Measurements from ENCODE around the gene IFT27. TPM values are rescaled to one million over a fixed set of nuclear protein-coding genes. Genes with fewer than 3 reads are reported as not detected.
A peak's percentile ranks its signal among the peaks of the same experiment; 100 is the strongest.

IFT27 gene
- total RNA-seq, 1 experiment from 2014 or later = 8.3 TPM

GRCh38 chr22:36744791-36745190 is 31.1 kb downstream of the IFT27 start:
- POLR2A ChIA-PET = no interaction called here
- Mint-ChIP-seq H3K27ac (ENCODE audit: unreplicated experiment) (no peak overlapping the region), H3K27me3 (ENCODE audit: insufficient read depth, unreplicated experiment) (peaks cover 6% of the 10 kb centered on the region), H3K4me1 (ENCODE audit: low read depth, unreplicated experiment) (no peaks in the 10 kb centered on the region), H3K36me3 (ENCODE audit: insufficient read depth, unreplicated experiment) (no peaks in the 10 kb centered on the region), H3K9me3 (ENCODE audit: unreplicated experiment) (no peaks in the 10 kb centered on the region), H3K4me3 (ENCODE audit: unreplicated experiment) (no peak overlapping the region)
- intact Hi-C loops (cut with micrococcal nuclease; ENCODE audit: unreplicated experiment) = no loop called here
- CTCF ChIA-PET = no interaction called here
- H3K27me3 ChIP-seq (replicated peaks; ENCODE audit: control insufficient read depth, insufficient read depth, low read length) = no peaks in the 10 kb centered on the region
- no peaks in the 10 kb centered on the region for H3K9me3 ChIP-seq
- TF ChIP-seq CTCF (IDR thresholded peaks at IDR 0.05; ENCODE audit: insufficient read depth in 1 of 2, low read depth in 1 of 2, low read length in 1 of 2, severe bottlenecking in 1 of 2, unreplicated experiment in 1 of 2) = no peak
- no peaks in the 10 kb centered on the region for H3K36me3 ChIP-seq (ENCODE audit: control insufficient read depth, insufficient read depth, low read length)
- no peaks in the 10 kb centered on the region for H3K4me1 ChIP-seq
- no TSS peak for BruUV-seq (replicated peaks)
- peak in 1 of 2 experiments; percentile 16 for DNase-seq
- no peak overlapping the region for H3K4me3 ChIP-seq (ENCODE audit: low read depth, low read length)

- no peaks in the 10 kb centered on the region for H3K9me3 ChIP-seq
- H3K27ac Mint-ChIP-seq (ENCODE audit: unreplicated experiment) = no peak overlapping the region
These were observed 31.5 kb downstream of the IFT27 start for GRCh38 chr22:36744413-36744765.

GRCh38 chr22:36743591-36744412 is 32.1 kb downstream of the IFT27 start:
- H3K27ac Mint-ChIP-seq (ENCODE audit: unreplicated experiment) = no peak overlapping the region
- CTCF ChIA-PET = no interaction called here
- Histone ChIP-seq H3K27me3 (replicated peaks; ENCODE audit: control insufficient read depth, insufficient read depth, low read length) (no peaks in the 10 kb centered on the region), H3K9me3 (no peaks in the 10 kb centered on the region), H3K36me3 (ENCODE audit: control insufficient read depth, insufficient read depth, low read length) (no peaks in the 10 kb centered on the region), H3K4me3 (ENCODE audit: low read depth, low read length) (no peak overlapping the region), H3K4me1 (no peaks in the 10 kb centered on the region)
- DNase-seq = peak in 1 of 2 experiments; percentile 19
- peaks cover 8% of the 10 kb centered on the region for H3K27me3 Mint-ChIP-seq (ENCODE audit: insufficient read depth, unreplicated experiment)
- no peak overlapping the region for H3K4me3 Mint-ChIP-seq (ENCODE audit: unreplicated experiment)
- intact Hi-C loops (cut with micrococcal nuclease; ENCODE audit: unreplicated experiment) = no loop called here
- POLR2A ChIA-PET = no interaction called here
- H3K36me3 Mint-ChIP-seq (ENCODE audit: insufficient read depth, unreplicated experiment) = no peaks in the 10 kb centered on the region
- TF ChIP-seq CTCF (IDR thresholded peaks at IDR 0.05; ENCODE audit: insufficient read depth in 1 of 2, low read depth in 1 of 2, low read length in 1 of 2, severe bottlenecking in 1 of 2, unreplicated experiment in 1 of 2) = no peak
- H3K9me3 Mint-ChIP-seq (ENCODE audit: unreplicated experiment) = no peaks in the 10 kb centered on the region
- no peaks in the 10 kb centered on the region for H3K4me1 Mint-ChIP-seq (ENCODE audit: low read depth, unreplicated experiment)
- BruUV-seq (replicated peaks) = no TSS peak

More at GRCh38 chr22:36744413-36744765, 31.5 kb downstream of the IFT27 start:
- TF ChIP-seq CTCF (IDR thresholded peaks at IDR 0.05; ENCODE audit: insufficient read depth in 1 of 2, low read depth in 1 of 2, low read length in 1 of 2, severe bottlenecking in 1 of 2, unreplicated experiment in 1 of 2) = no peak
- no peaks in the 10 kb centered on the region for H3K9me3 Mint-ChIP-seq (ENCODE audit: unreplicated experiment)
- H3K4me1 Mint-ChIP-seq (ENCODE audit: low read depth, unreplicated experiment) = no peaks in the 10 kb centered on the region
- no TSS peak for BruUV-seq (replicated peaks)
- ChIA-PET CTCF (no interaction called here), POLR2A (no interaction called here)
- no peaks in the 10 kb centered on the region for H3K36me3 Mint-ChIP-seq (ENCODE audit: insufficient read depth, unreplicated experiment)
- H3K27me3 Mint-ChIP-seq (ENCODE audit: insufficient read depth, unreplicated experiment) = peaks cover 6% of the 10 kb centered on the region
- Histone ChIP-seq H3K27me3 (replicated peaks; ENCODE audit: control insufficient read depth, insufficient read depth, low read length) (no peaks in the 10 kb centered on the region), H3K4me1 (no peaks in the 10 kb centered on the region), H3K4me3 (ENCODE audit: low read depth, low read length) (no peak overlapping the region), H3K36me3 (ENCODE audit: control insufficient read depth, insufficient read depth, low read length) (no peaks in the 10 kb centered on the region)
- H3K4me3 Mint-ChIP-seq (ENCODE audit: unreplicated experiment) = no peak overlapping the region
- no peak for DNase-seq
- intact Hi-C loops (cut with micrococcal nuclease; ENCODE audit: unreplicated experiment) = no loop called here

Measured in Caco-2 (cell line).